Activated gamma-delta T cell treated with Interleukin-2 at 50 U/mL for 16 hours (primary cell): ENCODE measurements around the gene EVI5L.

Experiments used
- DNase-seq: peaks from one replicate; pipeline ENCODE4 v3.0.0-alpha.2; 2020

Gene EVI5L

DNA sequence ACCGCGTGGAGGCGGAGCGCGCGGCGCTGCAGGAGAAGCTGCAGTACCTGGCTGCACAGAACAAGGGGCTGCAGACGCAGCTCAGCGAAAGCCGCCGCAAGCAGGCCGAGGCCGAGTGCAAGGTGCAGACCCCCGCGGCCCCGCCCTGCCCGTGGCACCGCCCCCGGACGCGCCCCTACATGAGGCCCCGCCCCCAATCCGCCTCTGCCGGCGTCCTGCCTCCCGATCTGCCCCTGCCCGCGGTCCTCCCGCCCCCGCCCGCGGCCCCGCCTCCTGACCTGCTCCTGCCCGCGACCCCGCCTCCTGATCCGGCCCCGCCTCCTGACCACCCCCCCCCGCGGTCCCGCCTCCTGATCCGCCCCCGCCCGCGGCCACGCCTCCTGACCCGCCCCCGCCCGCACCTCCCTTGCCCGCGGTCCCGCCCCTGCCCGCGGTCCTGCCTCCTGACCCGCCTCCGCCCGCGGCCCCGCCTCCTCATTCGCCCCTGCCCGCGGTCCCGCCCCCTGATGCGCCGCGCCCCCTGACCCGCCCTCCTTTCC, 32.5 kb downstream of the EVI5L start:
- peak; percentile 61 for DNase-seq

DNA sequence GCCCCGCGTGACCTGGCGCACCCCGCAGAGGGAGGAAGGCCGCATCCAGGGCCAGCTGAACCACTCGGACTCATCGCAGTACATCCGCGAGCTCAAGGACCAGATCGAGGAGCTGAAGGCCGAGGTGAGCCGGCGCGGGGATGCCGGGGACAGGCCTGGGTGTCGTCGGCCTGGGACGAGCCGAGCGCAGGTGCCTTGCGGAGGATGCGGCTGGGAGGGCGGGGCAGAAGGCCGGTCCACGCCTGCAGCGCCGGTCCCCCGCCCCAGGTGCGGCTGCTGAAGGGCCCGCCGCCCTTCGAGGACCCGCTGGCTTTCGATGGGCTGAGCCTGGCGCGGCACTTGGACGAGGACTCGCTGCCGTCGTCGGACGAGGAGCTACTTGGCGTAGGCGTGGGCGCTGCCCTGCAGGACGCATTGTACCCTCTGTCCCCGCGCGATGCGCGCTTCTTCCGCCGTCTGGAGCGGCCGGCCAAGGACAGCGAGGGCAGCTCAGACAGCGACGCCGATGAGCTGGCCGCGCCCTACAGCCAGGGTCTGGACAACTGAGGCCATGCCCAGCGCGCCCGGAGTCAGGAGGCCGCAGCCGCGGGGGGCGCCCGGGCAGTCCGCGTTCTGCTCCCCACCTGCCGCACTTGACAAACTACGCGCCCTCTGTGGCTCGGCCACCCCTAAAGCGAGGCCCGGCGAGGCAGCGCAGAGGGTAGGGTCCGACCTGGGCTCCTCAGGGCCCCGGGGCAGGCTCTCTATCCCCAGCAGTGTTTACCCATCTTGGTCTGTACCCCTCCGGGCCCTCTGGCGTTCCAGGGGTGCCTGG, 33.3 kb downstream of the EVI5L start:
- DNase-seq, result no peak

DNA sequence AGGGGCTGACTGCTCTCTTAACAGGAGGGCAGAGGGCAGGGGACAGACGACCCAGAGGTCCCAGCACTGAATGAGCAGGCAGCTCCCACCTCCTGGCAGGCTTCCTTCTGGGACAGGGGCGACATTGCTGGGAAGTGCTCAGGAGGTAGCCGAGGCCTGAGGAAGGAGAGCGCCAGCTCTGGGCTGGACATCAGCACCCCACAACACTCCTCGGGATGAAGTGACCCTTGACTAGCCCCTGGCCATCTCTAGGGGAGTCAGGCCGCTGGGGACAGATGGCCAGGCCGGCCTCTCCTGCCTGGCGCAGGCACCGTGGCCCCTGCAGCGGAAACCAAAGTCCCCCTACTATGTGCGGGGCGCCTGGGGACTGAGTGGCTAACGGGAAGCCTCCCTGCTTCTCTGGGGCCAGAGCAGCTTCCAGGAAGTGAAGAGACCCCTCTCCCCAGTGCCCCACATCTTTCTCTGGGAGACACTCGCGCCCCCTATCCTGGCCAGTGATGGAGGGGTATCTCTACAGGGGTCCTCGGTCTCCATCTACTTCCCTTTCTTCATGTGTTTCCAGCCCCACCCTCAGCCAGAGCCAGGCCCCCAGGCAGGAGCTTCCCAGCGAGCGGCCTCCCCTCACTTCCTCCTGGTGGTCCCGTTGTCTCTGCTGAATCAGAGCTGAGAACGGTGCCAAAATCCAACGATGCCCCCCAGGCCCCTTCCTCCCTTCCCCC, 34.1 kb downstream of the EVI5L start:
- no peak for DNase-seq

DNA sequence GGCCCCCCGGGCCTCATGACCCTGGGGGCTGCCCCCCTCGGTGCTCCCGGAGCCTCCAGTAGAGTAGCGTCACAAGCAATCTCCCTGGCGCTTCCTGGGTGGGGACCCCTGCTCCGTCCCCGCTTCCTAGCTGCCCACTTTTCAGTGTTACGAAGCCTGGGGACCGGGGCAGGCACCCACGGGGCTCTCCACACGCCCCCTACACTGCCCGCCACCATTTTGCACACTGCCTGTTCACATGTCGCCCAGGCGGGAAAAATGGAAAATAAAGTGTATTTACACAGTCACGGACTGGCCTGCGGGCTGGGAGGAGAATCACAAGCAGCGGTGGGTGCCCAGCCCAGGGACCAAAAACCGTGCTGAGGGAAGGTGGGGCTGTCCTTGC, 34.7 kb downstream of the EVI5L start:
- DNase-seq, result no peak

DNA sequence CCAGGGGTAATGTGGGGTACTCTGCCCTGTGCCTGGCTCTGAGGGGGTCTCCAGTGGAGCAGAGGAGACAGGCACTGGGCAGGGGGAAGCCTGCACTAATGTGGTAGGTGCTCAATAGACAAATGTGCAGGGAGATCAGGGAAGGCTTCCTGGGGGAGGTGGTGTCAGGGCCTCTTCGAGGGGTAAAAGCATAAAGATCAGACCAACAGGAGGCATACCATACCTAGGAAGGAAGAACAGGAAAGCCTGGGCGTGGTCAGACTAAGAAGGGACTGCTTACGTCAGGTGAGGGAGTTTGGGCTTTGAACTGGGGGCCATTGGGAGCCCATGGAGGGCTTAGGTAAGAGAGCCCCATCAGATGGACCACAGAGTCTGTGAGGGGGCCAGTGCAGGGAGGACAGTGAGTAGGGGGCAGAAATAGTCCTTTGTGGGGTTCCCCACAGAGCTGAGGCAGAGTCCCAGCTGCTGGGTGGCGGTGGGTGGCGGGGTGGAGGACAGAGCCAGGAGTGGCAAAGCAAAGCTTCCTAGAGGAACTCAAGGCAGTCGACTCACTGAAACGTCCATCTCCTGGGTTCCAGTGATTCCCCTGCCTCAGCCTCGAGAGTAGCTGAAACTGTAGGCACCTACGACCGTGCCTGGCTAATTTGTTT, 35.4 kb downstream of the EVI5L start:
- DNase-seq, result no peak

DNA sequence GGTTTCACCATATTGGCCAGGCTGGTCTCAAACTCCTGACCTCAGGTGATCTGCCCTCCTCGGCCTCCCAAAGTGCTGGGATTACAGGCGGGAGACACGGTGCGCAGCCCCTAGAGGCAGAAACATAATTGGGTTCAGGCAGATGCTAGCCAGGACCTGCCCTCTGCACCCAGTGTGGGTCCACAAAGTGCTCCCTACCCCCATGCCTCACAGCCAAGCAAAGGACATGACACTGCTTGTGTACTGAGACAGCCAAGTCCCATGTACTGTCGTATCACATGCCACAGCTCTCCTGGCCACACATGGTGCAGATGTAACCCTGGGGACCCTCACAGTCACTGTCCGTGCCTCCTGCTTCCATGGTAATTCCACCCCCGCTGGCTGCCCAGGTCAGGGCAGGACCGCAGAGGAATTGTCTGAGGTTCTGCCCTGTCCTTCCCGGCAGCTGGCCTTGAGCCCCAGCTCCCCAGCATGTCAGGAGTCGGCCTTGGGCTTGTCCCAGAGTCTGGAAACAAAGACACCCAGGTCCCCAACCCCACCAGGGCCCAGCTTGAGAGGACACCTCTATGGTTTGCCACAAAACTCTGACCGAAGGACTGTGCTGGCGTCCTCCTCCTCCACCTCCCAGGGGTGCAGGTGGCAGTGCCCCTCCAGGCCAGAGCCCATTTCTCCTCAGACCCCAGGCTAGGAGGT, 36.5 kb downstream of the EVI5L start:
- DNase-seq, result no peak

DNA sequence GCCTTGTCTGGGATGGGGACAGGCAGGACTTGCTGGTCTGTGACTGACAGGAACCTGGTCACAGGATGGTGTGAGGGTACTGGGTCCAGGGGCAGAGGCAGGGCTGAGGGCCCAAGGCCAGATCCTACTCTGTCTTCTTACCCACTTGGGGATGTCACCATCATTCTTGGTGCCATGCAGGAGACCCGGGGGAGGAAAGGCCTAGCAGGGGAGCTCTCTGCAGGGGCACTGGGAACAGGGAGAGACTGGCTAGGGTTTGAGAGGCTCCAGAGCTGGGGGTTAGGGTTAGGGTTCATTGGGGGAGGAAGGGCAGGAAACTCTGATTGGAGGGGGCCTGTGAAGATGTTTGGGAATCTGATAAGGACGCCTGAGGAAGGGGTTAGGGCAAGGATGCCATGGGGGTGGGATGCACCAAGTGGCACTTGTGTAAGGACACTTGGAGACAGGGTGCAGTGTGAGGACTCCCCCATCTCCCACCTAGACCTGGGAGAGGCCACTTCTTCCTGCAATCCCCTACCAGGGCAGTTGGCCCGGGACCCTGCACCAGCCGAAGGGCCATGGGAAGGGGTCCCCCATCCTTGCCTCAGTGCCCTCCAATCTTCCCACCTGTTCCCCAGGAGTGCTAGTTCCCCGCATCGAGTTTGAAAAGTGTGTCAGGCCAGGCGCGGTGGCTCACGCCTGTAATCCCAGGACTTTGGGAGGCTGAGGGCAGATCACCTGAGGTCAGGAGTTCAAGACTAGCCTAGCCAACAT, 37.2 kb downstream of the EVI5L start:
- DNase-seq, result no peak

DNA sequence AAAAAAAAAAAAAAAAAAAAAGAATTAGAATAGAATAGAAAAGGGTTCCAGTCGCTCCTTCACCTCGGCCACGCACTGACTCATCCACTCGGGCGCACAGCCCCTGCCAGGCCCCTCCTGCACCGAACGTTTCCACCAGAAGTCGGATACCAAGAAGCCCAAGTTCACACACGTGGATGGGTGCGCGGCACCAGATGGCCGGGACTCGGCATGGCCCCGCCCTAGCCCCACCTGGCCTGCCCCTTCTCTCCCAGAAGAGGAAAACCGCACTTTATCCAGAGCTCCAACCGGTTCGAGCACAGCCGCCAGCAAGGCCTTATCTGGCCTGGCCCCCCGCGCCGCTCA, 38.3 kb downstream of the EVI5L start:
- DNase-seq, result no peak

DNA sequence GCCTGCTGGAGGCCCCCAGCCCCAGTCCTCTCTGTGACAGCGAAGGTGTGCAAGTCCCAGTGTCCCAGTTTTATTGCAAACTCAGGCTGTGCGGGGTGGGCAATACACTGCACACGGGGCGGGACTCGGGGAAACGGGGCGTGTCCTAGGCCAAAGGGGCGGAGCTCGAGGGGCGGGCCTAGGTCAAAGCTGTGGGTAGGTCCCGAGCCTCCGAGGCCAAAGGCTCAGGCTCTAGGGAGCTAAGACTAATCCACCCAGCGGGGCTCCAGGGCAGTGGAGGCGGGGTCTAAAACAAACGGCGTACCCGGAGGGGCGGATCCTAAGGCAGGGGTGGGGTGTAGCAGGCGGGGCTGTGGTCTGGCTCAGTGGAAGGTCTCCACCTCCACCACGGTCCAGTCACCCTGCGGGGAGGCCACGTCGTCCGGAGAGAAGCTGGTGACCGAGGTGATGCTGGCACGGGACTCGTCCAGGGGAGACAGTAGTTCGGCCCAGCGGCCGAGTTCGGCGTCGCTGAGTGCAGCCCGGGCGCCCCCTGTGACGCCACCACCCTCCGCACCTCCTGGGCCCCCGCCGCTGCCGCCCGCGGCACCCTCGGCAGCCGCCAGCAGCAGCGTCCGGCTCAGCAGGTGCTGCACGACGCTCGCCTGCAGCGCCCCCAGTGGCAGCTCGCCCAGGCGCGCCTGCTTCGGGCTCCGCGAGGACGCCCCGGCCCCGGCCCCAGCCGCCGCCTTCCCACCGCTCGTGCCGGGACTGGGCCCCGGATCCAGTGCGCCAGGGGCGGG, 38.8 kb downstream of the EVI5L start:
- peak; percentile 81 for DNase-seq

DNA sequence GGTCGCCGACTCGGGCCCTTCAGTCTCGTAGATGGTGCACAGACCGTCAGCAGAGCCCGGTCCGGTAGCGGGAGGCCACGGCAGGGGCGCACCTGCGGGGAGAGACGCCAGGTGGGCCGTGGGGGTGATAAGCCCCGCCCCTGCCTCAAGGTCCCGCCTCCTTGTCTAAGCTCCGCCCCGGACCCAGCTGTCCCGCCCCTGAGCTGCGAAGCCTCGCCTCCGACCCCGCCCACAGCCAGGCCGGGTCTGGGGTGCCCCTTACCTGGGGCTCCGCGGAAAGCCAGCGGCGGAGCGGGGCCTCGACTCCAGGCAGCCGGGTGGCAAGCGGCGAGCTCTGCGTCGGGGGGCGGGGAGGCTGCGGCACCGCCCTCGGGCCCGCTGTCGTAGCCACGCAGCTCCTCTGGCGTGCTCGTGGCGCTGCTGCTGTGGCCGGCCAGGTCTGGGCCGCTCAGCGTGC, 39.5 kb downstream of the EVI5L start:
- peak; percentile 76 for DNase-seq

DNA sequence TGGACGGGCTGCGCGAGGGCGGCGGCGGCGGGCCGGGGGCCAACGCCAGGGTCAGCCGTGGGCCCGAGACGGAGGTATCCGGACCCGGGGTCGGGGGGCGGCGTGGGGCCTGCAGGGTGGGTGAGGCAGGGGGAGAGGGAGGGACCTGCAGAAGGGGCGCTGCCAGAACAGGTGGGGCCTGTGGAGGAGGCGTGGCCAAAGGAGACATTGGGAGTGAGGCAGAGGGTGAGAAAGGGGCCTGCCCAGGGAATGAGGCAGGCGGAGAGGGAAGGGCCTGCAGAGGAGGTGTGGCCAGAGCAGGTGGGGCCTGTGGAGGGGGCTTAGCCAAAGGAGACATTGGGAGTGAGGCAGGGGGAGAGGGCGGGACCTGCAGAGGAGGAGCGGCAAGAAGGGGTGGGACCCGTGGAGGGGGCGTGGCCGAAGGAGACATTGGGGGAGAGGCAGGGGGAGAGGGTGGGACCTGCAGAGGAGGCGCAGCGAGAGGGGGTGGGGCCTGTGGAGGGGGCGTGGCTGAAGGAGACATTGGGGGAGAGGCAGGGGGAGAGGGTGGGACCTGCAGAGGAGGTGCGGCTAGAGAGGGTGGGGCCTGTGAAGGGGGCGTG, 40.0 kb downstream of the EVI5L start:
- DNase-seq, result peak; percentile 44

DNA sequence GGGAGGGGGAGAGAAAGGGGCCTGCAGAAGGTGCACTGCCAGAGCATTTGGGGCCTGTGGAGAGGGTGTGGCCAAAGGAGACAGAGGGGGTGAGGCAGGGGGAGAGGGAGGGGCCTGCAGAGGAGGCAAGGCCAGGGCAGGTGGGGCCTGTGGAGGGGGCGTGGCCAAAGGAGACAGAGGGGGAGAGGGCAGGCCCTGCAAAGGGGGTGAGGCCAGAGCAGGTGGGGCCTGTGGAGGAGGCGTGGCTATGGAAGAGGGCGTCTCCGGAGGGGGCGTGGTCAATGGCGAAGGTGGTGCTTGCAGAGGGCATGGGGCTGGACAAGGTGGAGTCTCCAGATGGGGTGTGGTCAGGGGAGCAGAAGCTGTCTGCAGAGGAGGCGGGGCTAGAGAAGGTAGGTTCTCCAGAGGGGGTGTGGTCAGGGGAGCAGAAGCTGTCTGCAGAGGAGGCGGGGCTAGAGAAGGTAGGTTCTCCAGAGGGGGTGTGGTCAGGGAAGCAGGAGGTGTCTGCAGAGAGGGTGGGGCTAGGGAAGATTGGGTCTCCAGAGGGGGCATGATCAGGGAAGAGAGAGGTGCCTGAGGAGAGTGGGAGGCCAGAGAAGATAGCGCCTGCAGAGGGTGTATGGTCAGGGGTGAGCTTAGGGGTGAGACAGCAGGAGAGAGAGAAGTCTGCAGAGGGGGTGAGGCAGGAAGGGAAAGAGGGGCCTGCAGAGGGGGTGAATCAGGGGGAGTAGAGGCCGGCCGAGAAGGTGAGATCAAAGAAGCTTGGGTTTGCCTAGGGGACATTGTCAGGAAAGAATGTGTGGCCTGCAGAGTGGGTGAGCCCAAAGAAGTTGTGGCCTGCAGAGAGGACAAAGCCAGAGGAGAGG, 40.8 kb downstream of the EVI5L start:
- peak; percentile 36 for DNase-seq

DNA sequence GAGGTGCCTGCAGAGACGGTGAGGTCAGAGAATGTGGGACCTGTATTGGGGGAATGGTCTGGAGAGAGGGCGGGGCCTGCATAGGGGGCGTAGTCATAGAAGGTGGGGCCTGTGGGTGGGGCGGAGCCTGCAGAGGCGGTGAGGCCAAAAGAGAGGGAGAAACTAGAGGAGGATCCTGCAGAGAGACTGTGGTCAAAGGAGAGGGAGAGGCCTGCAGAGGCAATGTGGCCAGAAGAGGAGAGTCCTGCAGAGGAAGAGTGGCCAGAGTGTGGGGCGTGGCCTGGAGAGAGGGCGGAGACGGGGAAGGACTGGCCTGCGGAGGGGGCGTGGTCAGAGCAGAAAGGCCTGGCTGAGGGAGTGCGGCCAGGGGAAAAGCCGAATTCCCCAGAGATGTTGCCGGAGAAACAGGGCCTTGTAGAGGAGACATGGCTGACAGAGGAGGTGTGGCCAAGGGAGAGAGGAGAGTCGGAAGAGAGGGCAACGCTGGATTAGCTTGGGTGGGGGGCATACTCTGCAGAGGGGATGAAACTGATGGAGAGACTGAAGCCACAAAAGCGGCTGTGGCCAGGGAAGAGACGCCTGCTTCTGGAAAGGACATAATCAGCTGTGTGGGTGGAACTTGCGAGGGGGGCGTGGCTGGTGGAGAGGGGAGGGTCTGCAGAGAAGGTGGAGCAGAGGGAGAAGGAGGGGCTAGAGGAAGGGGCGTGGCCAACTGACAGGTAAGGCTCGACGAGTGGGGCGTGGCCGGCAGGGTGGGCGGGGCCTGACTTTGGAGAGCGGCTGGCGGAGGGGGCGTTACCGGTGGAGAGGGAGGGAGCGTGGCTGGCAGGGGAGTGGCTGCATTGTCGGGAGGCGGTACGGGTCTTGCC, 41.7 kb downstream of the EVI5L start:
- DNase-seq, result peak; percentile 71

DNA sequence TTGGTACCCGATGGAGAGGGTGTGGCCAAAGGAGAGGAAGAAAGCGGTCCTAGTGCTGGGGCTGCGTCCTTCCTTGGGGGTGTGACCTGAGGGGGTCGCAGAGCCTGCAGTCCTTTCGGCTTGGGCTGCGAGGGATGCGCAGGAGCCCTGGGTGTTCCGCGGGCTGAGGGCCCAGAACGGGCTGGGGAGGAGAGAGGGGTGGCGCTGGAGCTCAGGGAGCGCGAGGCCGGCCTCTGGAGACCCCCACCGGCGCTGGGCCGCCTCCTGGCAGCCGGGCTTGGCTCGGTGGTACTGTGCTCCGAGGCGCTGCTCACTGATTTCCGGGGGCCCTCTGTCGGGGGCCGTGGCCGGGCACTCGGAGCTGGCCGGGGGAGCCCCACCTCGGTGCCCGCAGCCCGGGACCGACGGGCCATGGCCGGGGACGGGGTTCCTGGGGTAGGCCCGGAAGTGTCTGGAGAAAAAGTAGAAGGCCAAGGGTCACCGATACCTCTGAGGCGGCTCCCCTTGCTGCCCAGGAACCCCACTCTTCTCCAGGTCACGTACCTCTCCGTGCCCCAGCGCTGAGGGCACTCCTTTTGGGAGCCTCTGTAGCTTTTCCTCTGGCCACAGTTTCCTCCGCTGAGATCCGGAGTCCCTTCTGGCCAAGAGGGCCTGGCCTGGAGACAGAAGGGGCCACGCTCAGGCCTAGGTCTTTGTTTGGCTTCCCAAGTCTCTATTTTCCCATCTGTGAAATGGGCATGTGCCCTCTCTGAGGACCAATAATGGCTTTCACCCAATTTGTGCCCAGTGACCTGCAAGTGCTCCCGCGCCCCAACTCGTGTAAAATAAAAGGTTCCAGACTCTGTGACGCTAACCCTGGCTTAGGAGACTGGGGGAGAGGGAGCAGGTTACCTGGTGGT, 42.5 kb downstream of the EVI5L start:
- no peak for DNase-seq

DNA sequence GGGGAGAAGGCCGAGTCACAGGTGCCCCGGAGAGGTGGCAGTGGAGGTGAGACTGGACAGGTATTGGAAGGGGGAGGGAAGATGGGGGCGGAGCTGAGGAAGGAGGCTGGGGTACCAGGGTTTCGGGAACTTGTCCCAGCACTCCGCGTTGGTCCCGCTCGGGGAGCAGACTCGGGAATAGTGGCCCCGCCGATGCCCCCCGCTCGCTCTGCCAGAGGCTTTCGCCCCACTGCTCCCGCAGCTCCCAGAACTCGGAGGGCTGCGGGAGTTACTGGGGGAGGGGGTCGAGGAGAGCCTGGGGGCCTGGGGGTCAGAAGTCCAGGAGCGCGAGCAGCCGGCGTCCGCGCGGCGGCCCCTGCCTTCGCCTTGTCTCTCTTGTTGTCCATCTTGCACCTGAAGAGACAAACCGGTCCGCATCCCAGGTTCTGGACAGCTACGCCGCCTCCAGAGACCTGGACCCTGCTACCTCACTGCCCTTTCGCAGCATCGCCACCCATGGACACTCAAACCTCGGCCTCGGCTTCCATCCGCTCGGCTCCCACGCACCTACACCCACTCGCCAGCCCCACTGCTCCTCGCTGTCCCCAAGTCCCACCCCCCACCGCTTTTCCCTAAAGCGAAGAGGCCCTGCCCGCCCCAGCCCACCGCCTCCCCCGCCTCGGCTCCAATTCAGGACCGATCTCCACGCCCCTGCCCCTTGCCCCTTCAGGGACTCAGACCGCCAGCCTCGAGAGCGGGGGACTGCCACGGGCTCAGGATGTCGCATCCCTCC, 43.5 kb downstream of the EVI5L start:
- no peak for DNase-seq

DNA sequence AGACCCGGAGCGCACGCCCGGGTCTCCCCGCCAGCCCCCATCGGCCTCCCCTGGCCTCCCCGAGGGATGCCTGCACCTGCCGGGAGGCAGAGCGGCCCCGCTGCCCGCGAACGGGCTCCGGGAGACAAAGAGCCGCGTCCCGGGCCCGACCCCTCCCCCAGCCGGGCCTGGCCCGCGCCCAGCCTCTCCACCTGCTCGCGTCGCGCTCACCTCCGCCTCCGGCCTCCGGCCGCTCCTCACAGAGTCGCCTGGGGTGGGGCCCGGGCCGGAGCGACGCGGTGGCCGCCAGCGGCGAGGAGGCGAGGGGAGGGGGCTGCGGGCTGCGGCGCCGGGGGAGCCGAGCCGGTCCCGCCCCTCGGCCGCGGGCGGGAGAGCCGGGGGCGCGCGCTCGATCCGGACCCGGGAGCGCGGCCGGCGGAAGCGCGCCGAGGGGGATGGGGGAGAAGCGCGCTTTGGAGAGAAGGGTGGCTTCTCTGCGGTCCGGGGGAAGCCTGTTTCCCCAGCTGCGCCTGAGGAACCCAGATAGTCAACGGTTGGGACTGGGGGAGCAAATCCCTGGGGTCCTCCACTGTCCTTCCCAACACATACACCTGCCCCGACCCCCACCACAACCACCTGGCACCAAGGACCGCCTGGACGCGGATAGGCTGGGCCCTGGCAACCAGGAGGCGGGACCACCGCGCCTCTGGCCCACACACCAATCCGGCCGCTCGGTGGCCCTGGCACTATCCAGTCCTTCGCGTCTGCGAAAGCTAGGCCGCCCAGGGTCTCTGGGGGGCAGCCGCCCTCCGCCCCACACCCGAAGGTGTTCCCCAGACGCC, 44.3 kb downstream of the EVI5L start, which contains the start of gene PRR36:
PRR36 (minus strand) TSS at position 315 of the 821 bp plus-strand sequence. CDS start 701 bp downstream, outside the sequence.
- no peak for DNase-seq
